Measurements from ENCODE around the gene MIER2.

MIER2 gene

GRCh38 chr19:283395-283794 lies 61.2 kb downstream of the MIER2 start:
- DNase-seq (ENCODE audit: low read depth in 1 of 2, low spot score in 1 of 2) = no peak
- no peak for TF ChIP-seq REST (IDR thresholded peaks at IDR 0.05; ENCODE audit: insufficient replicate concordance, low read depth)
- TF ChIP-seq CTCF (IDR thresholded peaks at IDR 0.05; ENCODE audit: insufficient read depth, low read length) = no peak
- TF ChIP-seq GABPA (IDR thresholded peaks at IDR 0.05; ENCODE audit: low read depth) = no peak

GRCh38 chr19:282501-282900 lies 62.1 kb downstream of the MIER2 start:
- TF ChIP-seq CTCF (IDR thresholded peaks at IDR 0.05; ENCODE audit: insufficient read depth, low read length) = no peak
- TF ChIP-seq SPI1 (IDR thresholded peaks at IDR 0.05; ENCODE audit: borderline replicate concordance, low read depth) = no peak
- no peak for TF ChIP-seq REST (IDR thresholded peaks at IDR 0.05; ENCODE audit: insufficient replicate concordance, low read depth)

More at GRCh38 chr19:283395-283794, 61.2 kb downstream of the MIER2 start:
- Histone ChIP-seq H3K27me3 (ENCODE audit: insufficient read depth, poor library complexity, severe bottlenecking) (no peaks in the 10 kb centered on the region), H3K4me3 (replicated peaks; ENCODE audit: insufficient read depth, low read length) (no peak overlapping the region), H3K27ac (replicated peaks) (no peak overlapping the region)

GRCh38 chr19:281992-282391 lies 62.6 kb downstream of the MIER2 start:
- TF ChIP-seq CTCF (IDR thresholded peaks at IDR 0.05; ENCODE audit: insufficient read depth, low read length) (no peak), GABPA (IDR thresholded peaks at IDR 0.05; ENCODE audit: low read depth) (no peak), REST (IDR thresholded peaks at IDR 0.05; ENCODE audit: insufficient replicate concordance, low read depth) (no peak), SPI1 (IDR thresholded peaks at IDR 0.05; ENCODE audit: borderline replicate concordance, low read depth) (no peak), POLR2AphosphoS5 (IDR thresholded peaks at IDR 0.05; ENCODE audit: low read depth) (no peak)
- no peaks in the 10 kb centered on the region for H3K27me3 ChIP-seq (ENCODE audit: insufficient read depth, poor library complexity, severe bottlenecking)
- DNase-seq (ENCODE audit: low read depth in 1 of 2, low spot score in 1 of 2) = no peak
- no peak overlapping the region for H3K27ac ChIP-seq (replicated peaks)
- H3K4me3 ChIP-seq (replicated peaks; ENCODE audit: insufficient read depth, low read length) = no peak overlapping the region

More at GRCh38 chr19:282501-282900, 62.1 kb downstream of the MIER2 start:
- no peaks in the 10 kb centered on the region for H3K27me3 ChIP-seq (ENCODE audit: insufficient read depth, poor library complexity, severe bottlenecking)
- no peak overlapping the region for H3K4me3 ChIP-seq (replicated peaks; ENCODE audit: insufficient read depth, low read length)
- DNase-seq (ENCODE audit: low read depth in 1 of 2, low spot score in 1 of 2) = no peak
- H3K27ac ChIP-seq (replicated peaks) = no peak overlapping the region
